Lower leg skin (tissue), 4 donors: ENCODE measurements around the gene RGL4. TPM values are rescaled to one million over a fixed set of nuclear protein-coding genes. Genes with fewer than 3 reads are reported as not detected.
"Not testable (repeated sequence)": the region's sequence is repeated elsewhere in the genome, so short reads cannot be mapped to it uniquely, and the experiment has no call there.

Experiments used
- DNase-seq, 2 donors: peaks; one replicate each; pipeline ENCODE4 v3.0.0-alpha.2; 2019; ENCODE audit warnings: low spot score in 2 of 2
- H3K4me3 ChIP-seq: fragments of 200-600 bp; sonication (generic); 2 replicates; pipeline ENCODE4 v1.5.1; 2017; ENCODE audit warnings: mild to moderate bottlenecking, low read depth; ENCODE audit not compliant: poor library complexity, severe bottlenecking
- POLR2A ChIP-seq, 2 donors: fragments of 450-650 bp; IDR thresholded peaks; one replicate each; pipeline ENCODE4 v1.6.1; 2016 to 2017; ENCODE audit warnings: antibody characterized with exemption in 2 of 2, mild to moderate bottlenecking in 1 of 2, moderate library complexity in 1 of 2
- WGBS, 2 donors: methylation state at CpG; one replicate each; pipeline ENCODE4 v1.1.5; 2018; 5-methylcytosine and 5-hydroxymethylcytosine counted together
- intact Hi-C: fragments of 100-400 bp; cut with DNase I; formaldehyde crosslinking; loops from one replicate; pipeline ENCODE4 v1.15.0; 2023; ENCODE audit warnings: low total_unique reads
- total RNA-seq, 4 donors: library from RNA; depleted of rRNA; stranded (reverse); fragments of >200 nt; gene quantifications; one replicate each; pipeline ENCODE4 v1.1.0, GENCODE V29; 2016
- TF ChIP-seq, protein P1 (sequence below), 3 donors: fragments of 450-650 bp; IDR thresholded peaks; one replicate each; pipeline ENCODE4 v1.5.1; 2016; ENCODE audit warnings: antibody characterized with exemption in 3 of 3, mild to moderate bottlenecking in 3 of 3, moderate library complexity in 2 of 3

Gene RGL4, protein sequence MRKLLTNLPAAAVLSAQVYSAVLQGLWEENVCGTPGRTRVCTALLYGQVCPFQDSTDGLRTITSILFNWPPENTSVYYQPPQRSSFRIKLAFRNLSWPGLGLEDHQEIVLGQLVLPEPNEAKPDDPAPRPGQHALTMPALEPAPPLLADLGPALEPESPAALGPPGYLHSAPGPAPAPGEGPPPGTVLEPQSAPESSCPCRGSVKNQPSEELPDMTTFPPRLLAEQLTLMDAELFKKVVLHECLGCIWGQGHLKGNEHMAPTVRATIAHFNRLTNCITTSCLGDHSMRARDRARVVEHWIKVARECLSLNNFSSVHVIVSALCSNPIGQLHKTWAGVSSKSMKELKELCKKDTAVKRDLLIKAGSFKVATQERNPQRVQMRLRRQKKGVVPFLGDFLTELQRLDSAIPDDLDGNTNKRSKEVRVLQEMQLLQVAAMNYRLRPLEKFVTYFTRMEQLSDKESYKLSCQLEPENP
- total RNA-seq: under 1 TPM in 1 of 4 donors, not detected in 3; 0.39 TPM

GRCh38 chr22:23690713-23691112 is at the start of gene RGL4:
RGL4 (plus strand) TSS chr22:23691013; CDS start chr22:23692031, 1,018 bp downstream.
- TF ChIP-seq, protein P1, sequence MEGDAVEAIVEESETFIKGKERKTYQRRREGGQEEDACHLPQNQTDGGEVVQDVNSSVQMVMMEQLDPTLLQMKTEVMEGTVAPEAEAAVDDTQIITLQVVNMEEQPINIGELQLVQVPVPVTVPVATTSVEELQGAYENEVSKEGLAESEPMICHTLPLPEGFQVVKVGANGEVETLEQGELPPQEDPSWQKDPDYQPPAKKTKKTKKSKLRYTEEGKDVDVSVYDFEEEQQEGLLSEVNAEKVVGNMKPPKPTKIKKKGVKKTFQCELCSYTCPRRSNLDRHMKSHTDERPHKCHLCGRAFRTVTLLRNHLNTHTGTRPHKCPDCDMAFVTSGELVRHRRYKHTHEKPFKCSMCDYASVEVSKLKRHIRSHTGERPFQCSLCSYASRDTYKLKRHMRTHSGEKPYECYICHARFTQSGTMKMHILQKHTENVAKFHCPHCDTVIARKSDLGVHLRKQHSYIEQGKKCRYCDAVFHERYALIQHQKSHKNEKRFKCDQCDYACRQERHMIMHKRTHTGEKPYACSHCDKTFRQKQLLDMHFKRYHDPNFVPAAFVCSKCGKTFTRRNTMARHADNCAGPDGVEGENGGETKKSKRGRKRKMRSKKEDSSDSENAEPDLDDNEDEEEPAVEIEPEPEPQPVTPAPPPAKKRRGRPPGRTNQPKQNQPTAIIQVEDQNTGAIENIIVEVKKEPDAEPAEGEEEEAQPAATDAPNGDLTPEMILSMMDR (IDR thresholded peaks at IDR 0.05): no peak
- no peak for TF ChIP-seq POLR2A (IDR thresholded peaks at IDR 0.05)
- intact Hi-C loops: no loop called here
- 94 to 98% methylated on average over 5 of the region's 5 CpGs for WGBS, 2 donors
- DNase-seq: no peak
- no peak within 1 kb of the TSS for H3K4me3 ChIP-seq

GRCh38 chr22:23646526-23646925 is 44.3 kb upstream of the RGL4 start:
- DNase-seq, intact Hi-C loops, H3K4me3 ChIP-seq: not testable (repeated sequence)
- WGBS, 2 donors: 96 to 97% methylated on average over 7 of the region's 7 CpGs

GRCh38 chr22:23649071-23649501 is 41.7 kb upstream of the RGL4 start:
- no peak overlapping the region for H3K4me3 ChIP-seq
- intact Hi-C loops: no loop called here
- TF ChIP-seq, protein P1 (IDR thresholded peaks at IDR 0.05): no peak
- no peak for TF ChIP-seq POLR2A (IDR thresholded peaks at IDR 0.05)
- WGBS, 2 donors: 86 to 97% methylated on average over 17 to 18 of the region's 18 CpGs
- DNase-seq: no peak

- intact Hi-C loops: no loop called here
- TF ChIP-seq, protein P1 (IDR thresholded peaks at IDR 0.05): no peak
- no peak for TF ChIP-seq POLR2A (IDR thresholded peaks at IDR 0.05)
- DNase-seq: no peak
- H3K4me3 ChIP-seq: no peak overlapping the region
- WGBS, 2 donors: 84 to 98% methylated on average over 6 of the region's 6 CpGs
Observed at GRCh38 chr22:23651676-23652075, 39.1 kb upstream of the RGL4 start.

GRCh38 chr22:23652286-23652685 is 38.5 kb upstream of the RGL4 start:
- 95 to 98% methylated on average over 5 to 7 of the region's 7 CpGs for WGBS, 2 donors
- intact Hi-C loops: no loop called here
- no peak overlapping the region for H3K4me3 ChIP-seq
- no peak for TF ChIP-seq POLR2A (IDR thresholded peaks at IDR 0.05)
- TF ChIP-seq, protein P1 (IDR thresholded peaks at IDR 0.05): no peak
- no peak for DNase-seq

GRCh38 chr22:23652711-23653110 is 38.1 kb upstream of the RGL4 start:
- 90 to 96% methylated on average over 8 of the region's 8 CpGs for WGBS, 2 donors
- no peak for TF ChIP-seq POLR2A (IDR thresholded peaks at IDR 0.05)
- TF ChIP-seq, protein P1 (IDR thresholded peaks at IDR 0.05): no peak
- intact Hi-C loops: no loop called here

More at GRCh38 chr22:23652711-23653110, 38.1 kb upstream of the RGL4 start:
- H3K4me3 ChIP-seq: no peak overlapping the region
- no peak for DNase-seq
